ENCODE data around the gene XPO6. TPM values are rescaled to one million over a fixed set of nuclear protein-coding genes. Genes with fewer than 3 reads are reported as not detected.

XPO6 gene
- total and polyA plus RNA-seq, 2 of the 13 experiments (the other 11 are each of a cell fraction or from before 2014, with no cell fraction given), result 109 to 129 TPM

DNA sequence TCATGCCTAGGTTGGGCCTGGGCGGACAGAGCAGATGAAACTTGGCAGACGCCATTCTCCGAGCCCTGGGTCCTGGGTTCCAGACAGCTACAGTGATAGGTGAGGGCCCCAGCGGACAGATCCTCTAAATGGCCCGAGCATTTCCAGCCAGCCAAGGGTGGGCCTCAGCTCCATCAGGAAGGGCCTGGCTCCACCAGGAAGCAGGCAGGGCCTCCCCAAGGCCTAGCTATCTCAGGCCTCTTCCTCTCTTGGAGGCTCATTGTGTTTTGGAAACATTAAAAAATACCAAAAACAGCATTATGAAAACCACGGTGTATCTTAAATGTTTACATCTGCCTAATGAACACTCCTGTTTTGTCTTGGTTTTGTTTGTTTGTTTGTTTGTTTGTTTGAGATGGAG lies 42.4 kb upstream of the XPO6 start:
- no peak overlapping the region for H3K9ac ChIP-seq (ENCODE audit: insufficient read depth, low read depth, low read length)
- H3K27me3 ChIP-seq (ENCODE audit: control insufficient read depth in 1 of 2, insufficient read depth in 2 of 2, low read length in 2 of 2), result peaks cover 4 to 29% of the 10 kb centered on the region in 2 experiments; a peak in 4 of 5 replicates
- intact Hi-C loops (cut with micrococcal nuclease; ENCODE audit: unreplicated experiment) (no loop called here), in situ Hi-C loops (cut with HindIII; ENCODE audit: extremely low pct_ligation_motif_present, low pct_unique_long_range_greater_than_20kb) (loop anchor here (10.0 kb wide), 1 partner anchor 61 kb away; no protein-coding TSS in a partner anchor)
- WGBS (ENCODE audit: low lambda C conversion rate), result 35% methylated on average over 4 of the region's 6 CpGs
- DNase-seq (ENCODE audit: low spot score) (no peak), ATAC-seq (no peak), FAIRE-seq (no peak)
- H4K20me1 ChIP-seq (ENCODE audit: insufficient read depth, low read length), result no peaks in the 10 kb centered on the region
- no peak overlapping the region for H3K4me2 ChIP-seq (ENCODE audit: low read depth, low read length)
- POLR2A ChIA-PET, result no interaction called here
- TF ChIP-seq KAT8 (CRISPR knock-in tag; IDR thresholded peaks at IDR 0.05) (no peak), ARNTL (CRISPR knock-in tag; IDR thresholded peaks at IDR 0.05) (no peak), BRCA1 (CRISPR knock-in tag; IDR thresholded peaks at IDR 0.05) (no peak), ZUFSP (CRISPR knock-in tag; IDR thresholded peaks at IDR 0.05; ENCODE audit: borderline replicate concordance) (no peak), TBX3 (IDR thresholded peaks at IDR 0.05; ENCODE audit: borderline replicate concordance) (no peak), PRPF4 (IDR thresholded peaks at IDR 0.05; ENCODE audit: low read depth, low read length, poor library complexity, severe bottlenecking) (no peak), ONECUT2 (CRISPR knock-in tag; IDR thresholded peaks at IDR 0.05) (no peak)
- TF ChIP-seq, protein P1, sequence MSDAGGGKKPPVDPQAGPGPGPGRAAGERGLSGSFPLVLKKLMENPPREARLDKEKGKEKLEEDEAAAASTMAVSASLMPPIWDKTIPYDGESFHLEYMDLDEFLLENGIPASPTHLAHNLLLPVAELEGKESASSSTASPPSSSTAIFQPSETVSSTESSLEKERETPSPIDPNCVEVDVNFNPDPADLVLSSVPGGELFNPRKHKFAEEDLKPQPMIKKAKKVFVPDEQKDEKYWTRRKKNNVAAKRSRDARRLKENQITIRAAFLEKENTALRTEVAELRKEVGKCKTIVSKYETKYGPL (CRISPR knock-in tag; IDR thresholded peaks at IDR 0.05), result no peak
- TF ChIP-seq, protein P2, sequence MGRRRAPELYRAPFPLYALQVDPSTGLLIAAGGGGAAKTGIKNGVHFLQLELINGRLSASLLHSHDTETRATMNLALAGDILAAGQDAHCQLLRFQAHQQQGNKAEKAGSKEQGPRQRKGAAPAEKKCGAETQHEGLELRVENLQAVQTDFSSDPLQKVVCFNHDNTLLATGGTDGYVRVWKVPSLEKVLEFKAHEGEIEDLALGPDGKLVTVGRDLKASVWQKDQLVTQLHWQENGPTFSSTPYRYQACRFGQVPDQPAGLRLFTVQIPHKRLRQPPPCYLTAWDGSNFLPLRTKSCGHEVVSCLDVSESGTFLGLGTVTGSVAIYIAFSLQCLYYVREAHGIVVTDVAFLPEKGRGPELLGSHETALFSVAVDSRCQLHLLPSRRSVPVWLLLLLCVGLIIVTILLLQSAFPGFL (CRISPR knock-in tag; IDR thresholded peaks at IDR 0.05), result no peak
- CTCF ChIA-PET (ENCODE audit: low intra/inter-chr PET ratio, low total read pairs), result no interaction called here
- no peak overlapping the region for H3K4me3 ChIP-seq (replicated peaks in 1 of 3; ENCODE audit: insufficient read depth in 1 of 3, low read depth in 2 of 3, low read length in 3 of 3)
- H3K9me3 ChIP-seq (ENCODE audit: low read length), result no peaks in the 10 kb centered on the region
- H3K4me1 ChIP-seq (ENCODE audit: insufficient read depth, low read length), result no peaks in the 10 kb centered on the region
- no peaks in the 10 kb centered on the region for H3K79me2 ChIP-seq (ENCODE audit: insufficient read depth, low read length)
- no peak overlapping the region for H3K27ac ChIP-seq (ENCODE audit: extremely low read length, insufficient read depth, low read length)
- BruUV-seq (replicated peaks), result no TSS peak
- no peak overlapping the region for H2AFZ ChIP-seq (ENCODE audit: low read length)
- no peaks in the 10 kb centered on the region for H3K36me3 ChIP-seq (replicated peaks in 1 of 2; ENCODE audit: control insufficient read depth in 1 of 2, insufficient read depth in 2 of 2, low read length in 2 of 2)
